Adrenal gland (tissue), 5 donors: Measurements from ENCODE around the gene PIN4.
"Not testable (repeated sequence)": the region's sequence is repeated elsewhere in the genome, so short reads cannot be mapped to it uniquely, and the experiment has no call there.

Experiments
- POLR2A ChIP-seq, 2 donors: fragments of 450-650 bp; IDR thresholded peaks; one replicate each; pipeline ENCODE4 v1.6.1; 2017; ENCODE audit warnings: antibody characterized with exemption in 2 of 2, mild to moderate bottlenecking in 2 of 2, moderate library complexity in 1 of 2
- TF ChIP-seq, protein P1 (sequence below), 6 experiments: fragments of 450-650 bp in 4 of 6; fragments of 200-600 bp in 2 of 6; sonication (generic) in 1 of 6; IDR thresholded peaks; 1 replicate in 5 of 6; 2 replicates in 1 of 6; pipeline versions ENCODE4 v1.5.1 to v1.8.0; 2016 to 2021; ENCODE audit warnings: antibody characterized with exemption in 6 of 6, mild to moderate bottlenecking in 2 of 6, moderate library complexity in 1 of 6
- donor health status: DM: no; HTN: no; CAD: no.

DNA sequence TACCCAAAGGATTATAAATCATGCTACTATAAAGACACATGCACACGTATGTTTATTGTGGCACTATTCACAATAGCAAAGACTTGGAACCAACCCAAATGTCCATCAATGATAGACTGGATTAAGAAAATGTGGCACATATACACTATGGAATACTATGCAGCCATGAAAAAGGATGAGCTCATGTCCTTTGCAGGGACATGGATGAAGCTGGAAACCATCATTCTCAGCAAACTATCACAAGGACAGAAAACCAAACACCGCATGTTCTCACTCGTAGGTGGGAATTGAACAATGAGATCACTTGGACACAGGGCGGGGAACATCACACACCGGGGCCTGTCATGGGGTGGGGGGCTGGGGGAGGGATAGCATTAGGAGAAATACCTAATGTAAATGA is 5.3 kb upstream of the PIN4 start:
- TF ChIP-seq, protein P1, sequence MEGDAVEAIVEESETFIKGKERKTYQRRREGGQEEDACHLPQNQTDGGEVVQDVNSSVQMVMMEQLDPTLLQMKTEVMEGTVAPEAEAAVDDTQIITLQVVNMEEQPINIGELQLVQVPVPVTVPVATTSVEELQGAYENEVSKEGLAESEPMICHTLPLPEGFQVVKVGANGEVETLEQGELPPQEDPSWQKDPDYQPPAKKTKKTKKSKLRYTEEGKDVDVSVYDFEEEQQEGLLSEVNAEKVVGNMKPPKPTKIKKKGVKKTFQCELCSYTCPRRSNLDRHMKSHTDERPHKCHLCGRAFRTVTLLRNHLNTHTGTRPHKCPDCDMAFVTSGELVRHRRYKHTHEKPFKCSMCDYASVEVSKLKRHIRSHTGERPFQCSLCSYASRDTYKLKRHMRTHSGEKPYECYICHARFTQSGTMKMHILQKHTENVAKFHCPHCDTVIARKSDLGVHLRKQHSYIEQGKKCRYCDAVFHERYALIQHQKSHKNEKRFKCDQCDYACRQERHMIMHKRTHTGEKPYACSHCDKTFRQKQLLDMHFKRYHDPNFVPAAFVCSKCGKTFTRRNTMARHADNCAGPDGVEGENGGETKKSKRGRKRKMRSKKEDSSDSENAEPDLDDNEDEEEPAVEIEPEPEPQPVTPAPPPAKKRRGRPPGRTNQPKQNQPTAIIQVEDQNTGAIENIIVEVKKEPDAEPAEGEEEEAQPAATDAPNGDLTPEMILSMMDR (IDR thresholded peaks at IDR 0.05), result not testable (repeated sequence)
- TF ChIP-seq POLR2A (IDR thresholded peaks at IDR 0.05), result not testable (repeated sequence)
